PFSK-1 (cell line): ENCODE results near the gene ZNF490.

Source experiments
- FOXP2 ChIP-seq: optimal IDR thresholded peaks from 2 replicates; pipeline ENCODE3; 2011; ENCODE audit warnings: borderline replicate concordance, control low read depth, inconsistent platforms; ENCODE audit not compliant: insufficient read depth; ENCODE audit errors: extremely low read length, extremely low read depth
- POLR2AphosphoS5 ChIP-seq: IDR thresholded peaks from 2 replicates; pipeline ENCODE4 v1.6.1; 2012; ENCODE audit warnings: low read depth, mild to moderate bottlenecking, control low read depth, low read length, moderate library complexity
- SIN3A ChIP-seq: IDR thresholded peaks from 2 replicates; pipeline ENCODE4 v1.6.1; 2012; ENCODE audit warnings: mild to moderate bottlenecking, low read length, moderate library complexity, borderline replicate concordance; ENCODE audit not compliant: insufficient read depth
- TAF1 ChIP-seq: IDR thresholded peaks from 2 replicates; pipeline ENCODE4 v1.6.1; 2012; ENCODE audit warnings: low read length, control low read depth, borderline replicate concordance; ENCODE audit not compliant: insufficient read depth
- TF ChIP-seq, protein P1 (sequence below), 2 experiments: IDR thresholded peaks; 2 replicates each; pipeline versions ENCODE4 v1.6.1 to v1.8.0; 2011 to 2012; ENCODE audit warnings: low read depth in 2 of 2, low read length in 2 of 2, control low read depth in 1 of 2, inconsistent platforms in 1 of 2, mild to moderate bottlenecking in 1 of 2, moderate library complexity in 1 of 2; ENCODE audit not compliant: insufficient read depth in 1 of 2

GRCh38 chr19:12649941-12650340 lies 39.3 kb upstream of the ZNF490 start:
- TF ChIP-seq TAF1 (no peak), POLR2AphosphoS5 (no peak), SIN3A (no peak), FOXP2 (no peak)
- TF ChIP-seq, protein P1, sequence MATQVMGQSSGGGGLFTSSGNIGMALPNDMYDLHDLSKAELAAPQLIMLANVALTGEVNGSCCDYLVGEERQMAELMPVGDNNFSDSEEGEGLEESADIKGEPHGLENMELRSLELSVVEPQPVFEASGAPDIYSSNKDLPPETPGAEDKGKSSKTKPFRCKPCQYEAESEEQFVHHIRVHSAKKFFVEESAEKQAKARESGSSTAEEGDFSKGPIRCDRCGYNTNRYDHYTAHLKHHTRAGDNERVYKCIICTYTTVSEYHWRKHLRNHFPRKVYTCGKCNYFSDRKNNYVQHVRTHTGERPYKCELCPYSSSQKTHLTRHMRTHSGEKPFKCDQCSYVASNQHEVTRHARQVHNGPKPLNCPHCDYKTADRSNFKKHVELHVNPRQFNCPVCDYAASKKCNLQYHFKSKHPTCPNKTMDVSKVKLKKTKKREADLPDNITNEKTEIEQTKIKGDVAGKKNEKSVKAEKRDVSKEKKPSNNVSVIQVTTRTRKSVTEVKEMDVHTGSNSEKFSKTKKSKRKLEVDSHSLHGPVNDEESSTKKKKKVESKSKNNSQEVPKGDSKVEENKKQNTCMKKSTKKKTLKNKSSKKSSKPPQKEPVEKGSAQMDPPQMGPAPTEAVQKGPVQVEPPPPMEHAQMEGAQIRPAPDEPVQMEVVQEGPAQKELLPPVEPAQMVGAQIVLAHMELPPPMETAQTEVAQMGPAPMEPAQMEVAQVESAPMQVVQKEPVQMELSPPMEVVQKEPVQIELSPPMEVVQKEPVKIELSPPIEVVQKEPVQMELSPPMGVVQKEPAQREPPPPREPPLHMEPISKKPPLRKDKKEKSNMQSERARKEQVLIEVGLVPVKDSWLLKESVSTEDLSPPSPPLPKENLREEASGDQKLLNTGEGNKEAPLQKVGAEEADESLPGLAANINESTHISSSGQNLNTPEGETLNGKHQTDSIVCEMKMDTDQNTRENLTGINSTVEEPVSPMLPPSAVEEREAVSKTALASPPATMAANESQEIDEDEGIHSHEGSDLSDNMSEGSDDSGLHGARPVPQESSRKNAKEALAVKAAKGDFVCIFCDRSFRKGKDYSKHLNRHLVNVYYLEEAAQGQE (IDR thresholded peaks at IDR 0.05; ENCODE audit: insufficient read depth in 1 of 2, low read depth in 2 of 2, low read length in 2 of 2) = no peak
